Calu3 (cell line): ENCODE measurements around the gene SPATA12. TPM values are rescaled to one million over a fixed set of nuclear protein-coding genes. Genes with fewer than 3 reads are reported as not detected.

Experiments
- BruUV-seq: library from RNA; stranded (reverse); fragments of 400-500 nt; replicated peaks from 2 replicates; lab custom pipeline; 2021; lab: Mats Ljungman, UMichigan
- CTCF ChIA-PET: fragments of 300-600 bp; sonication (Branson Sonifier 250); formaldehyde crosslinking; loops from one replicate; lab custom pipeline; 2022; ENCODE audit warnings: antibody characterized with exemption; lab: Charles Lee
- DNase-seq: peaks from one replicate; pipeline ENCODE4 v3.0.0; 2022
- H3K27ac Mint-ChIP-seq: one replicate; pipeline ENCODE4 v1.8.0; 2022; ENCODE audit warnings: mixed read lengths; ENCODE audit not compliant: unreplicated experiment
- H3K27me3 Mint-ChIP-seq: one replicate; pipeline ENCODE4 v1.8.0; 2022; ENCODE audit warnings: mixed read lengths; ENCODE audit not compliant: unreplicated experiment
- H3K36me3 Mint-ChIP-seq: one replicate; pipeline ENCODE4 v1.8.0; 2022; ENCODE audit warnings: mild to moderate bottlenecking, moderate library complexity, mixed read lengths; ENCODE audit not compliant: insufficient read depth, unreplicated experiment
- H3K4me1 Mint-ChIP-seq: one replicate; pipeline ENCODE4 v1.8.0; 2022; ENCODE audit warnings: mild to moderate bottlenecking, low read depth, mixed read lengths; ENCODE audit not compliant: unreplicated experiment
- H3K4me3 Mint-ChIP-seq: one replicate; pipeline ENCODE4 v1.8.0; 2022; ENCODE audit warnings: mild to moderate bottlenecking, low read depth, moderate library complexity, mixed read lengths; ENCODE audit not compliant: unreplicated experiment
- H3K9me3 Mint-ChIP-seq: one replicate; pipeline ENCODE4 v1.8.0; 2022; ENCODE audit warnings: low read depth, mixed read lengths; ENCODE audit not compliant: unreplicated experiment
- CTCF ChIP-seq: fragments of 200-600 bp; IDR thresholded peaks from one replicate; pipeline ENCODE4 v1.8.0; 2022; ENCODE audit warnings: antibody characterized with exemption; ENCODE audit not compliant: unreplicated experiment
- intact Hi-C: fragments of 100-400 bp; cut with micrococcal nuclease; formaldehyde crosslinking; loops from one replicate; pipeline ENCODE4 v1.10.0; 2022; ENCODE audit not compliant: unreplicated experiment
- total RNA-seq: library from RNA; stranded (reverse); gene quantifications from 2 replicates; pipeline ENCODE4 v1.2.3, GENCODE V29; 2022

Gene SPATA12
- total RNA-seq, 1 experiment from 2014 or later = 0.47 TPM

DNA sequence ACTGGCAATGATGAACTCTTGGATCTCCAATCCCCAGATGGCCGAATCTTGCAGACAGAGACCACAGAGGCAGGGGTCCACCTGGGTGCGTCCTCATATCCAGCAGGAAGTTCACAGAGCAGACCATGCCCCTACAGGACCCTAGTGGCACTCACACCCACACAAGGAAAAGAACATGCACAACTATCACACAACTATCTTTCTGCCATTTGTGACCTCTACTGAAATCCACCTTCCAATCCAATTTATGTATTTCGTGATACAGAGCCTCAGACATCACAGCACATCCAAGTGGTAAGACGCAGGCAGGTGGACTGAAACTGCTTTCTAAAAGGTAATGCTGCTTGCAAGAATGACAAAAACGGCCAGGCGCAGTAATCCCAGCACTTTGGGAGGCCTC lies 44.6 kb upstream of the SPATA12 start:
- intact Hi-C loops = no loop called here
- H3K9me3 Mint-ChIP-seq = no peaks in the 10 kb centered on the region
- no peak for TF ChIP-seq CTCF
- no TSS peak for BruUV-seq
- CTCF ChIA-PET = no interaction called here
- DNase-seq = no peak
- peaks cover 18% of the 10 kb centered on the region for H3K4me1 Mint-ChIP-seq
- no peak overlapping the region for H3K27ac Mint-ChIP-seq
- H3K36me3 Mint-ChIP-seq = no peaks in the 10 kb centered on the region
- H3K4me3 Mint-ChIP-seq = no peak overlapping the region
- H3K27me3 Mint-ChIP-seq = no peaks in the 10 kb centered on the region

DNA sequence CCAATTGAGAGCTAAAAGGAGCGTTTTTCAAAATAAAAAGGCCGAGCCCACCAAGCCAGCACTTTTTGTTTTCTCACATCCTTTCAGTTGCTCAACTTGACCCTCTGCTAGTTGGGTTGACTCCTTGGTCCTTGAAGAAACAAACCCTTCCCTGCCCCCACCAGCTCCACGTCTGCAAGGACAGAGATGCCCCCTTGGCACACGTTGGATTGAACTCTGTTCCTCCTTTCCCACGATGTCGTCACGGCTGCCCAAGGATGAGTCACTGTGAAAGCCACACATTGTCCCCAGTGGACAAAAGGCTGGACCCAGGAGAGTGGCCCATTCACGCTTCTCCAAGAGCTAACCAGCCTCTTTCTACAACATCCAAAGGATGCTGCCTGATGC lies 43.0 kb upstream of the SPATA12 start:
- Mint-ChIP-seq H3K9me3 (no peaks in the 10 kb centered on the region), H3K36me3 (no peaks in the 10 kb centered on the region), H3K27ac (no peak overlapping the region), H3K27me3 (no peaks in the 10 kb centered on the region), H3K4me1 (peaks cover 18% of the 10 kb centered on the region), H3K4me3 (no peak overlapping the region)
- TF ChIP-seq CTCF = no peak
- BruUV-seq = no TSS peak
- intact Hi-C loops = no loop called here
- CTCF ChIA-PET = no interaction called here
- peak; percentile 8 for DNase-seq

- no peaks in the 10 kb centered on the region for H3K36me3 Mint-ChIP-seq
- H3K4me1 Mint-ChIP-seq = peaks cover 18% of the 10 kb centered on the region
- no peak for DNase-seq
- H3K4me3 Mint-ChIP-seq = no peak overlapping the region
- intact Hi-C loops = no loop called here
- H3K9me3 Mint-ChIP-seq = no peaks in the 10 kb centered on the region
- no TSS peak for BruUV-seq
- CTCF ChIA-PET = no interaction called here
- no peak for TF ChIP-seq CTCF
- H3K27ac Mint-ChIP-seq = no peak overlapping the region
- H3K27me3 Mint-ChIP-seq = no peaks in the 10 kb centered on the region
These were observed 42.2 kb upstream of the SPATA12 start for GRCh38 chr3:57018246-57018645.

GRCh38 chr3:57019057-57019456 lies 41.4 kb upstream of the SPATA12 start:
- Mint-ChIP-seq H3K36me3 (no peaks in the 10 kb centered on the region), H3K4me1 (peaks cover 18% of the 10 kb centered on the region), H3K27ac (no peak overlapping the region), H3K4me3 (no peak overlapping the region), H3K9me3 (no peaks in the 10 kb centered on the region), H3K27me3 (no peaks in the 10 kb centered on the region)
- intact Hi-C loops = no loop called here
- no peak for TF ChIP-seq CTCF
- CTCF ChIA-PET = no interaction called here
- no peak for DNase-seq
- no TSS peak for BruUV-seq
